Left lung (tissue), 10 donors: ENCODE results near the gene IFI27. TPM values are rescaled to one million over a fixed set of nuclear protein-coding genes. Genes with fewer than 3 reads are reported as not detected.

Experiments used
- ATAC-seq: fragments of 200-7000 bp; cut with Tn5 transposase; one replicate; pipeline ENCODE4 v1.9.1; 2020; ENCODE audit warnings: moderate library complexity
- DNase-seq, 4 donors: peaks; one replicate each; pipeline ENCODE4 v3.0.0-alpha.2; 2013 to 2020
- H3K27ac ChIP-seq, 2 donors: fragments of 200-600 bp; sonication (generic) in 1 of 2; one replicate each; pipeline versions ENCODE4 v1.5.0 to v1.8.0; 2020 to 2021
- H3K27me3 ChIP-seq, 2 donors: fragments of 200-600 bp; sonication (generic) in 1 of 2; one replicate each; pipeline versions ENCODE4 v1.5.0 to v1.8.0; 2020 to 2021
- H3K36me3 ChIP-seq, 2 donors: fragments of 200-600 bp; sonication (generic) in 1 of 2; one replicate each; pipeline versions ENCODE4 v1.5.0 to v1.8.0; 2020 to 2021
- H3K4me1 ChIP-seq, 2 donors: fragments of 200-600 bp; one replicate each; pipeline ENCODE4 v1.8.0; 2021
- H3K4me3 ChIP-seq, 2 donors: fragments of 200-600 bp; sonication (generic) in 1 of 2; one replicate each; pipeline versions ENCODE4 v1.5.0 to v1.8.0; 2020 to 2021; ENCODE audit warnings: mild to moderate bottlenecking in 1 of 2
- H3K9me3 ChIP-seq, 2 donors: fragments of 200-600 bp; sonication (generic) in 1 of 2; one replicate each; pipeline versions ENCODE4 v1.5.0 to v1.8.0; 2020 to 2021
- intact Hi-C, 2 donors: fragments of 100-400 bp; cut with DNase I; formaldehyde crosslinking; loops; one replicate each; pipeline versions ENCODE4 v1.11.2 to v1.14.2; 2022
- polyA plus RNA-seq, 6 donors: library from polyadenylated mRNA; unstranded; fragments of 120-200 nt; gene quantifications; one replicate each; pipeline ENCODE4 v1.2.1, GENCODE V29; 2013; ENCODE audit not compliant: insufficient read length in 6 of 6
- total RNA-seq, 2 donors: library from RNA; stranded (reverse); fragmentation: NEBNext Ultra II Directional; extraction: Animal tissue kit (Norgen Biotek cat#: 25700); gene quantifications; one replicate each; pipeline ENCODE4 v1.2.1, GENCODE V29; 2021
- TF ChIP-seq, protein P1 (sequence below), 2 donors: fragments of 200-600 bp; sonication (generic) in 1 of 2; IDR thresholded peaks; one replicate each; pipeline versions ENCODE4 v1.5.0 to v1.8.0; 2021; ENCODE audit warnings: antibody characterized with exemption in 2 of 2
- donor health status: DM: no; HTN: yes; CAD: no.
- donor health status: DM: no; HTN: no; CAD: no.

Gene IFI27
- total and polyA plus RNA-seq, 8 donors = 11.6 to 394 (median 25.5) TPM

DNA sequence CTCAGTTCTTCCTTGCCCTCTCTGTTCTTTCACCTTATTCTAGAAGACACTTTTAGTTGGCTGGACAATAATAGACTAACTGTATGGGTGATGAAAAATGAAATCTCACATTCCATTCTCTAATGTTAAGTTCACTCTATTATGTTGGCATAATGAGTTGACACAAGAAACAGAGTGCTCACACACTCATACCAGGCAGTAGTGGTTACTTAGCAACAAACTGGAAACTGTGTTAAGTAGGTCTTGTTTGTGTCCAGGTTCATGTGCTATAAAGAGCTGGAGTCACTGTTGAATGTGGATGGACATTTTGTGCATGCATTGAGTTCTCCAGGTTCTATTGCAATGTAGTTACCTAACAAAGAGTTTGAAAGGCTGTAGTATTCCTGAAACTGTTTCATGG lies 46.7 kb downstream of the IFI27 start:
- Histone ChIP-seq H3K9me3 (no peaks in the 10 kb centered on the region), H3K27ac (peak overlapping the region in 1 of 2 donors; percentile 40), H3K4me1 (peaks cover 0 to 17% of the 10 kb centered on the region in 2 donors), H3K36me3 (no peaks in the 10 kb centered on the region), H3K4me3 (no peak overlapping the region), H3K27me3 (peaks cover 0 to 3% of the 10 kb centered on the region in 2 donors)
- TF ChIP-seq, protein P1, sequence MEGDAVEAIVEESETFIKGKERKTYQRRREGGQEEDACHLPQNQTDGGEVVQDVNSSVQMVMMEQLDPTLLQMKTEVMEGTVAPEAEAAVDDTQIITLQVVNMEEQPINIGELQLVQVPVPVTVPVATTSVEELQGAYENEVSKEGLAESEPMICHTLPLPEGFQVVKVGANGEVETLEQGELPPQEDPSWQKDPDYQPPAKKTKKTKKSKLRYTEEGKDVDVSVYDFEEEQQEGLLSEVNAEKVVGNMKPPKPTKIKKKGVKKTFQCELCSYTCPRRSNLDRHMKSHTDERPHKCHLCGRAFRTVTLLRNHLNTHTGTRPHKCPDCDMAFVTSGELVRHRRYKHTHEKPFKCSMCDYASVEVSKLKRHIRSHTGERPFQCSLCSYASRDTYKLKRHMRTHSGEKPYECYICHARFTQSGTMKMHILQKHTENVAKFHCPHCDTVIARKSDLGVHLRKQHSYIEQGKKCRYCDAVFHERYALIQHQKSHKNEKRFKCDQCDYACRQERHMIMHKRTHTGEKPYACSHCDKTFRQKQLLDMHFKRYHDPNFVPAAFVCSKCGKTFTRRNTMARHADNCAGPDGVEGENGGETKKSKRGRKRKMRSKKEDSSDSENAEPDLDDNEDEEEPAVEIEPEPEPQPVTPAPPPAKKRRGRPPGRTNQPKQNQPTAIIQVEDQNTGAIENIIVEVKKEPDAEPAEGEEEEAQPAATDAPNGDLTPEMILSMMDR (IDR thresholded peaks at IDR 0.05) = no peak
- DNase-seq (peak in 1 of 4 donors; percentile 61), ATAC-seq (peak; percentile 98)
- intact Hi-C loops = no loop called here

GRCh38 chr14:94158239-94158883 lies 47.8 kb downstream of the IFI27 start:
- TF ChIP-seq, protein P1 (IDR thresholded peaks at IDR 0.05) = no peak
- ATAC-seq = no peak
- Histone ChIP-seq H3K4me1 (peaks cover 0 to 24% of the 10 kb centered on the region in 2 donors), H3K4me3 (no peak overlapping the region), H3K27me3 (peaks cover 0 to 3% of the 10 kb centered on the region in 2 donors), H3K27ac (no peak overlapping the region), H3K9me3 (no peaks in the 10 kb centered on the region), H3K36me3 (no peaks in the 10 kb centered on the region)
- intact Hi-C loops = no loop called here
- DNase-seq = no peak

- no peak overlapping the region for H3K27ac ChIP-seq
- no peak for DNase-seq
- no peaks in the 10 kb centered on the region for H3K9me3 ChIP-seq
- H3K36me3 ChIP-seq = no peaks in the 10 kb centered on the region
- intact Hi-C loops = no loop called here
- ATAC-seq = no peak
- H3K4me1 ChIP-seq = peaks cover 0 to 17% of the 10 kb centered on the region in 2 donors
- H3K27me3 ChIP-seq = peaks cover 0 to 7% of the 10 kb centered on the region in 2 donors
- no peak overlapping the region for H3K4me3 ChIP-seq
- TF ChIP-seq, protein P1 (IDR thresholded peaks at IDR 0.05) = no peak
These were observed 50.5 kb downstream of the IFI27 start for GRCh38 chr14:94161058-94161457.

DNA sequence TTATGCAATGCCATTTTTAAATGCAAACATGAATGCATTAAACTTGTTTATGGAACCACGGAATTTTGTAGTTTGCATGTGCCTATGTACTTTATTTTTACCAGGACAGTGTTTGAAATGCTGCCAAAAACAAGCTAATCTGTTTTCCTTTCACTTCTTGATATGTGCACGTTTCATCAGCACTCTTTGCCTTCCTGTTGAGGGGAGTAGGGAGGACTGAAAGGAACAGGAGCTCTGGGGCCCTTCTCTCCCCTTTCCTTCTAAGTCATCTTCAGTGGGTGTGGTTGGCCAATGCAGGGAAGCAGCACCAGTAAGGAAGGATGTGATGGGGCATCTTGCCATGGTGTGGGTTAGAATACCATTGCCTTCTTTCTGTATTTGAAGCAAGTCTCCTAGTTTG lies 51.4 kb downstream of the IFI27 start:
- DNase-seq = no peak
- peaks cover 0 to 7% of the 10 kb centered on the region in 2 donors for H3K27me3 ChIP-seq
- no peaks in the 10 kb centered on the region for H3K36me3 ChIP-seq
- no peak overlapping the region for H3K27ac ChIP-seq
- no peaks in the 10 kb centered on the region for H3K9me3 ChIP-seq
- TF ChIP-seq, protein P1 (IDR thresholded peaks at IDR 0.05) = no peak
- no peak overlapping the region for H3K4me3 ChIP-seq
- ATAC-seq = no peak
- H3K4me1 ChIP-seq = peaks cover 0 to 17% of the 10 kb centered on the region in 2 donors
- intact Hi-C loops = no loop called here

DNA sequence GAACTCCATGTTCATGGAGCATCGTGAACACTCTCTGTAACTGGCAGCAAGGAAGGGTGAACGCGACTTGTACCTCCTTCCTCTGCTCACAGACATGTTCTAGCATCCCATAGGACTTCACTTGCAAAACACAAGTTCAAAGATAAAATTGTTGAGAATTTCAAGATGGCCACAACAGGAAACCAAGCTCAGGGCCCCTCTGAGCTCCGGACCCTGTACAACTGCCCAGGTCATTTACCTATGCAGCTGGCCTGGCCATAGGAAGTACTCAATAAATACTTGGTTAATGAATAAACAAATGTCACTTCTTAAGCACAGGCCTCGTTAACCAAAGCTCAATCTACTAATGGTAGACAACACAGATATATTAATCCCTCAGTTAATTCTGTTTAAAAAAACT lies 51.9 kb downstream of the IFI27 start:
- Histone ChIP-seq H3K9me3 (no peaks in the 10 kb centered on the region), H3K36me3 (no peaks in the 10 kb centered on the region), H3K27me3 (peaks cover 0 to 7% of the 10 kb centered on the region in 2 donors), H3K4me1 (peaks cover 0 to 17% of the 10 kb centered on the region in 2 donors), H3K4me3 (no peak overlapping the region), H3K27ac (no peak overlapping the region)
- intact Hi-C loops = no loop called here
- ATAC-seq (no peak), DNase-seq (no peak)
- TF ChIP-seq, protein P1 (IDR thresholded peaks at IDR 0.05) = no peak
